CD4-positive, CD25-positive, alpha-beta regulatory T cell (primary cell): ENCODE data around the gene SENP7. TPM values are rescaled to one million over a fixed set of nuclear protein-coding genes. Genes with fewer than 3 reads are reported as not detected.

Experiments
- ATAC-seq, 2 donors: fragments of 150-1000 bp; cut with Tn5 transposase; one replicate each; pipeline ENCODE4 v1.10.0; 2021; ENCODE audit warnings: low read depth in 2 of 2, moderate number of reproducible peaks in 2 of 2, moderate library complexity in 1 of 2
- DNase-seq, 3 donors: peaks; one replicate each; pipeline versions ENCODE4 v3.0.0 to v3.0.0-alpha.2; 2012 to 2022; ENCODE audit warnings: mixed read lengths in 1 of 3
- H3K27ac ChIP-seq: one replicate; pipeline ENCODE4 v1.7.0; 2013; ENCODE audit warnings: mild to moderate bottlenecking, low read length; ENCODE audit not compliant: insufficient read depth, poor library complexity, severe bottlenecking
- H3K27me3 ChIP-seq: one replicate; pipeline ENCODE4 v1.7.0; 2013; ENCODE audit warnings: low read length; ENCODE audit not compliant: control insufficient read depth, insufficient read depth
- H3K36me3 ChIP-seq: one replicate; pipeline ENCODE4 v1.7.0; 2013; ENCODE audit warnings: mild to moderate bottlenecking, low read length, moderate library complexity; ENCODE audit not compliant: control insufficient read depth, insufficient read depth
- H3K4me1 ChIP-seq: 2 replicates; pipeline ENCODE4 v1.7.0; 2013; ENCODE audit warnings: mild to moderate bottlenecking, low read length; ENCODE audit not compliant: insufficient read depth, control insufficient read depth, poor library complexity, severe bottlenecking
- H3K4me3 ChIP-seq: one replicate; pipeline ENCODE4 v1.7.0; 2013; ENCODE audit warnings: low read depth, mild to moderate bottlenecking, low read length, moderate library complexity
- H3K9me3 ChIP-seq, 2 experiments: 1 replicate in 1 of 2; 2 replicates in 1 of 2; pipeline ENCODE4 v1.7.0; 2013; ENCODE audit warnings: low read length in 2 of 2, mild to moderate bottlenecking in 1 of 2, moderate library complexity in 1 of 2; ENCODE audit not compliant: control insufficient read depth in 2 of 2
- H3K27ac Mint-ChIP-seq, 3 donors: one replicate each; pipeline ENCODE4 v1.8.0; 2020 to 2022; ENCODE audit warnings: mild to moderate bottlenecking in 3 of 3, mixed read lengths in 3 of 3, moderate library complexity in 2 of 3
- H3K27me3 Mint-ChIP-seq: one replicate; pipeline ENCODE4 v1.8.0; 2022; ENCODE audit warnings: mild to moderate bottlenecking, mixed read lengths
- H3K36me3 Mint-ChIP-seq: one replicate; pipeline ENCODE4 v1.8.0; 2020; ENCODE audit warnings: mixed read lengths
- H3K4me1 Mint-ChIP-seq, 4 donors: one replicate each; pipeline ENCODE4 v1.8.0; 2020 to 2022; ENCODE audit warnings: mixed read lengths in 4 of 4, mild to moderate bottlenecking in 1 of 4
- H3K4me3 Mint-ChIP-seq, 4 donors: one replicate each; pipeline ENCODE4 v1.8.0; 2020 to 2022; ENCODE audit warnings: mild to moderate bottlenecking in 4 of 4, mixed read lengths in 4 of 4, moderate library complexity in 3 of 4
- H3K9me3 Mint-ChIP-seq, 7 donors: one replicate each; pipeline ENCODE4 v1.8.0; 2020 to 2022; ENCODE audit warnings: mixed read lengths in 7 of 7, mild to moderate bottlenecking in 3 of 7, moderate library complexity in 2 of 7
- polyA plus RNA-seq, 4 donors: library from polyadenylated mRNA; unstranded; fragments of 300-500 nt; fragmentation: Illumina TruSeq; gene quantifications; one replicate each; pipeline ENCODE4 v1.2.3, GENCODE V29; 2021
- total RNA-seq: library from RNA; stranded (reverse); gene quantifications from one replicate; pipeline ENCODE4 v1.2.3, GENCODE V29; 2022

The SENP7 gene
- total and polyA plus RNA-seq, 5 donors from 2014 or later, result 7.8 to 49.9 (median 9.8) TPM

DNA sequence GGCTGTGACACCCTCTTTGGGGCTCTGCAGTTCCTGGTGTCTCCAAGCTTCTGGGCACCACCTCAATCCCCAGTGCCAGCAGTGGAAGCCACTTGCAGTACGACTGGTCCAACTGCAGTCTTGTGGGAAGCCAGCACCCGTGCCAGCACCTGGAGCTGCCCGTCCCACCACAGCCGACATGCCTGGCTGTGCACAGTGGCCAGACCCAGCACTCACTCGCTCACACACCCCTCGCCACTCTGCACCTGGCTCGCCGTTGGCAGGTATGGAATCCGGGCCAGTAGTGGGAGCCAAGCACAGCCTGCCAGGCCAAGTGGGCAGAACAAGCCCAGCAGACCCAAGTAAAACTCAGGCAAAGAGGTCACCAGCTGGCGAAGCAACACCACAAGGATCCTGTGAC, 128.6 kb downstream of the SENP7 start:
- peaks cover 22 to 60% (median 27%) of the 10 kb centered on the region in 4 donors for H3K4me1 Mint-ChIP-seq
- no peak overlapping the region for H3K27ac Mint-ChIP-seq
- Histone ChIP-seq H3K4me1 (peaks cover 22% of the 10 kb centered on the region), H3K27ac (no peak overlapping the region), H3K4me3 (no peak overlapping the region), H3K27me3 (no peaks in the 10 kb centered on the region), H3K36me3 (peaks cover 4% of the 10 kb centered on the region), H3K9me3 (peaks cover 0 to 4% of the 10 kb centered on the region in 2 experiments)
- no peak for ATAC-seq
- no peak for DNase-seq
- peaks cover 11% of the 10 kb centered on the region for H3K36me3 Mint-ChIP-seq
- peaks cover 0 to 7% (median 4%) of the 10 kb centered on the region in 7 donors for H3K9me3 Mint-ChIP-seq
- no peaks in the 10 kb centered on the region for H3K27me3 Mint-ChIP-seq
- no peak overlapping the region for H3K4me3 Mint-ChIP-seq

DNA sequence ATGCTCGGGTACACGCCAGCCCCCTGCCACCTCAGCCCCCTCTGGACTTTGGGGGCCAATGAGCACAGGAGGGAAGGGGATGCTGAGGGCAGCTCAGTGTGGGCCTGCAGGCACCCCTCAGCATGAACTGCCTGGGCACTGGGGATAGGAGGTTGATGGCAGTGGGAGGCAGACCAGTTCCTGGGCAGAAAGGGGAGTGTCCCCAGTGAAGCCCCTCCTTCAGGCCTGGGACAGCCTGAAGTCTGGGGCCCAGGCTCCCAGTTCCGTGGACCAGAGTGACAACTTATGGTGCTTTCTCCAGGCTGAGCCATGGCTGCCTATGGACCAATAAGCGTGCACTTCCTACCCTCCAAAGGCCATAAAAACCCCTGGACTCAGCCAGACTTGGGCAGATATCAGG, 129.4 kb downstream of the SENP7 start:
- Histone ChIP-seq H3K36me3 (peaks cover 4% of the 10 kb centered on the region), H3K9me3 (no peaks in the 10 kb centered on the region), H3K27ac (no peak overlapping the region), H3K4me3 (no peak overlapping the region), H3K27me3 (no peaks in the 10 kb centered on the region), H3K4me1 (peaks cover 22% of the 10 kb centered on the region)
- Mint-ChIP-seq H3K4me1 (peaks cover 29 to 63% (median 31%) of the 10 kb centered on the region in 4 donors), H3K27ac (peak overlapping the region in 1 of 3 donors; percentile 25), H3K4me3 (no peak overlapping the region), H3K9me3 (peaks cover 0 to 3% (median 1%) of the 10 kb centered on the region in 7 donors), H3K27me3 (no peaks in the 10 kb centered on the region), H3K36me3 (peaks cover 7% of the 10 kb centered on the region)
- no peak for ATAC-seq
- DNase-seq, result no peak

DNA sequence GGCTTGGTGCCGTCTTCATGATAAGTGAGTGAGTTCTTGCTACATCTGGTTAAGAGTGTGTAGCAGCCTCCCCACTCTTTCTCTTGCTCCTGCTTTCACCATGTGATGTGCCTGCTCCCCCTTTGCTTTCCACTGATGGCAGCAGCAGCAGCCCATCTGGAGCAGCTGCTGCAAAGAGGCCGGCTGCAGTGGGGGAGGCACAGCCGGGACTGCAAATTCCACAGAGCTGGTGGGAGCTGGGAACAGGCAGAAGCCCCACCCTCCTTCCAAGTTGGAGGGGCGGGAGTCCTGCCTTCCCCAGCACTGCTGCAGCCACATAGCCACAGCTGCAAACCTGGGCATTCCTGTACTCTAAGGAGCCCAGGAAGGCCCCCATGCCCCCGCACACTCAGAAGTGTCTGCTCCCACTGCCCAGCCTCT, 129.8 kb downstream of the SENP7 start:
- Histone ChIP-seq H3K27me3 (no peaks in the 10 kb centered on the region), H3K27ac (no peak overlapping the region), H3K9me3 (no peaks in the 10 kb centered on the region), H3K36me3 (peaks cover 4% of the 10 kb centered on the region), H3K4me1 (peaks cover 22% of the 10 kb centered on the region), H3K4me3 (no peak overlapping the region)
- peaks cover 4% of the 10 kb centered on the region for H3K36me3 Mint-ChIP-seq
- H3K9me3 Mint-ChIP-seq, result peaks cover 0 to 3% (median 0%) of the 10 kb centered on the region in 7 donors
- DNase-seq (no peak), ATAC-seq (no peak)
- no peak overlapping the region for H3K4me3 Mint-ChIP-seq
- H3K27ac Mint-ChIP-seq, result peak overlapping the region in 1 of 3 donors; percentile 25
- H3K4me1 Mint-ChIP-seq, result peaks cover 31 to 66% (median 34%) of the 10 kb centered on the region in 4 donors
- H3K27me3 Mint-ChIP-seq, result no peaks in the 10 kb centered on the region

DNA sequence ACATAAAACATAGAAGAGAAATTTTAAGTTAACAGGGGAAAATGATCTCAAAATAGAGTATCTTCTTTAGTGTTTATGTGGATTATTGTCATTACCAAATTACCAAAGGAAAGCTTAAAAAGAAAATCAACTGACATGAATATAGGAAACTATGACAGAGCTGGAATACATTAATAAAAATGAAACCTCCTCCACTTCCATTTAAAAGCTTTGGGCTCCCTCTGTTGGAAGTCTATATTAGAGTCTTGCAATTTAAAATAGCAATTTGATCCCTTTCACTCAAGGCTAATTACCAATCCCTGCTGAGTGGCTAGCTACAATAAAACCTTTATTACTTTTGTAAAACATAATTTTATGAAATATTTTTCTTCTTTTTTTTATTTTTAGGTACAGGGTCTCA, 131.2 kb downstream of the SENP7 start:
- DNase-seq (peak in 2 of 3 donors; percentile 25 to 46), ATAC-seq (peak in 1 of 2 donors; percentile 54)
- H3K27ac ChIP-seq, result peak overlapping the region; percentile 16
- no peak overlapping the region for H3K4me3 Mint-ChIP-seq
- H3K27me3 ChIP-seq, result no peaks in the 10 kb centered on the region
- peaks cover 3% of the 10 kb centered on the region for H3K36me3 Mint-ChIP-seq
- no peaks in the 10 kb centered on the region for H3K9me3 ChIP-seq
- peaks cover 4% of the 10 kb centered on the region for H3K36me3 ChIP-seq
- H3K27me3 Mint-ChIP-seq, result no peaks in the 10 kb centered on the region
- no peak overlapping the region for H3K27ac Mint-ChIP-seq
- no peak overlapping the region for H3K4me3 ChIP-seq
- H3K4me1 Mint-ChIP-seq, result peaks cover 35 to 66% (median 41%) of the 10 kb centered on the region in 4 donors
- peaks cover 0 to 1% (median 0%) of the 10 kb centered on the region in 7 donors for H3K9me3 Mint-ChIP-seq
- peaks cover 22% of the 10 kb centered on the region for H3K4me1 ChIP-seq

DNA sequence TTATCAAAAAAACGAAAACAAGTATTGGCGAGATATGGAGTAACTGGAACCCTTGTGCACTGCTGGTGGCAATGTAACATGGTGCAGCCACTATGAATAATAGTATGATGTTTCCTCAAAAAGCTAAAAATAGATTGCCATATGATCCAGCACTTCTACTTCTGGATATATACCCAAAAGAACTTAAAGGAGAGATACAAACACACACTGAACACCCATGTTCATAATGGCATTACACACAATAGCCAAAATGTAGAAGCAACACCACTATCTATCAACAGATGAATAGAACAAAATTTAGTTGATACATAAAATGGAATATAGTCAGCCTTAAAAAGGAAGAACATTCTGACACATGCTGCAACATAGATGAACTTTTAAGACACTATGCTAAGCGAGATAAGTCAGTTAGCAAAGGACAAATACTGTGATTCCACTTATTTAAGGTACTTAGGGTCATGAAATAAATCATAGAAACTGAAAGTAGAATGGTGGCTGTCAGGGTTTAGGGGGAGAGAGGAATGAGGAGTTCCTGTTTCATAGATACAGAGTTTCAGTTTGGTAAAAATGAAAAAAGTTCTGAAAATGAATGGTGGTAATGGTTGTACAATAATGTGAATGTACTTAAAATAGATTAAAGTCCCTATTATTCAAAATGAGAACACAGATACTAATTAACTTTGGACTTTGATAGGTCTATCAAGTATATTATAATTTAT, 133.2 kb downstream of the SENP7 start:
- Mint-ChIP-seq H3K27me3 (no peaks in the 10 kb centered on the region), H3K4me1 (peaks cover 37 to 62% (median 48%) of the 10 kb centered on the region in 4 donors), H3K4me3 (peak overlapping the region; percentile 32 to 69 (median 36)), H3K36me3 (peaks cover 9% of the 10 kb centered on the region), H3K9me3 (peaks cover 0 to 1% (median 0%) of the 10 kb centered on the region in 7 donors), H3K27ac (peak overlapping the region; percentile 24 to 88 (median 32))
- Histone ChIP-seq H3K9me3 (no peaks in the 10 kb centered on the region), H3K36me3 (peaks cover 4% of the 10 kb centered on the region), H3K4me1 (peaks cover 22% of the 10 kb centered on the region), H3K4me3 (peak overlapping the region; percentile 54), H3K27me3 (no peaks in the 10 kb centered on the region), H3K27ac (peak overlapping the region; percentile 49)
- ATAC-seq, result peak; percentile 68 to 69
- peak in 2 of 3 donors; percentile 31 to 71 for DNase-seq

DNA sequence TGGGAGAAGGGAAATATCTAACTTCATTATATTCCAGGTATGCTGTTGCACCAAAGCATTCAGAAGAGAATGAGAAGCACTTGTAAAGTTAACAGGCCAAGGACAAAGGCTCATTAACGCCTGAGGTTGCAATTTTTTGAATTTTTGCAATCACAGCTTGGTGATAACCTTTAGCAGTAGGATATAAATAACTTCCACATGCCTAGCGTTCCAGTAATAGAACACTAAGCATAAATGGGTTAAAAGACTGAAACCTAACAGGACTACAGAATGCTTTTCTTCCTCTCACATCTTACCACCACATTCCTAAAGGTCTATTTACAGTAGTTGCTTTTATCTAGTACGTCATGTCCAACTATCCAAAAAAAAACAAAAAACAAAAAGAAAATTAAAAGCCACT, 135.2 kb downstream of the SENP7 start:
- H3K4me1 Mint-ChIP-seq, result peaks cover 38 to 63% (median 47%) of the 10 kb centered on the region in 4 donors

DNA sequence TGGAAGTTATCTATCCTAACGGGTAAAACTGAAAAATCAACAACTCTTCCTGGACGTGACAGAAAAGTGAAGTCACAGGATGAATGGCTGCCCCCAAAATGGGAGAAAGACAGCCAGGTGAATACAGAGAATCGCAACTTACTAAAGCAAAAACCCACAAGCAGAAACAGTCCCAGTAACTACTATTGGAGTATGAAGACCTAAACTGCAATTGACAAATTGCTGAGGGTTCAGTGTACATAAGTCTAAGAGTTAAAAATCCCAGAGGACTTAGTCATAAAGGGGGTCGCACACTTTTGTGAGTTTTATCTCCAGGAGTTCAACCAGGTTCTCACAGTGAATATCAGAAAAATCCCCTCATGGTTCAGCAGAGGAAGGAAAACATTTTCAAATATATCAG, 135.8 kb downstream of the SENP7 start:
- DNase-seq (no peak), ATAC-seq (no peak)
- Histone ChIP-seq H3K4me1 (peaks cover 22% of the 10 kb centered on the region), H3K9me3 (no peaks in the 10 kb centered on the region), H3K27ac (no peak overlapping the region), H3K36me3 (no peaks in the 10 kb centered on the region), H3K4me3 (no peak overlapping the region), H3K27me3 (no peaks in the 10 kb centered on the region)
- H3K9me3 Mint-ChIP-seq, result peaks cover 0 to 1% (median 0%) of the 10 kb centered on the region in 7 donors
- no peaks in the 10 kb centered on the region for H3K27me3 Mint-ChIP-seq
- H3K36me3 Mint-ChIP-seq, result peaks cover 11% of the 10 kb centered on the region
- peak overlapping the region in 2 of 3 donors; percentile 20 to 77 for H3K27ac Mint-ChIP-seq
- H3K4me3 Mint-ChIP-seq, result no peak overlapping the region
- peaks cover 38 to 62% (median 47%) of the 10 kb centered on the region in 4 donors for H3K4me1 Mint-ChIP-seq

More for the DNA sequence above, 135.2 kb downstream of the SENP7 start:
- Histone ChIP-seq H3K27me3 (no peaks in the 10 kb centered on the region), H3K4me3 (no peak overlapping the region), H3K9me3 (no peaks in the 10 kb centered on the region), H3K27ac (no peak overlapping the region), H3K36me3 (no peaks in the 10 kb centered on the region), H3K4me1 (peaks cover 22% of the 10 kb centered on the region)
- Mint-ChIP-seq H3K27ac (peak overlapping the region in 2 of 3 donors; percentile 77 to 81), H3K27me3 (no peaks in the 10 kb centered on the region), H3K4me3 (no peak overlapping the region), H3K9me3 (peaks cover 0 to 1% (median 0%) of the 10 kb centered on the region in 7 donors), H3K36me3 (peaks cover 11% of the 10 kb centered on the region)
- ATAC-seq (no peak), DNase-seq (no peak)
